ENCODE measurements around the gene HNRNPUL1.

DNA sequence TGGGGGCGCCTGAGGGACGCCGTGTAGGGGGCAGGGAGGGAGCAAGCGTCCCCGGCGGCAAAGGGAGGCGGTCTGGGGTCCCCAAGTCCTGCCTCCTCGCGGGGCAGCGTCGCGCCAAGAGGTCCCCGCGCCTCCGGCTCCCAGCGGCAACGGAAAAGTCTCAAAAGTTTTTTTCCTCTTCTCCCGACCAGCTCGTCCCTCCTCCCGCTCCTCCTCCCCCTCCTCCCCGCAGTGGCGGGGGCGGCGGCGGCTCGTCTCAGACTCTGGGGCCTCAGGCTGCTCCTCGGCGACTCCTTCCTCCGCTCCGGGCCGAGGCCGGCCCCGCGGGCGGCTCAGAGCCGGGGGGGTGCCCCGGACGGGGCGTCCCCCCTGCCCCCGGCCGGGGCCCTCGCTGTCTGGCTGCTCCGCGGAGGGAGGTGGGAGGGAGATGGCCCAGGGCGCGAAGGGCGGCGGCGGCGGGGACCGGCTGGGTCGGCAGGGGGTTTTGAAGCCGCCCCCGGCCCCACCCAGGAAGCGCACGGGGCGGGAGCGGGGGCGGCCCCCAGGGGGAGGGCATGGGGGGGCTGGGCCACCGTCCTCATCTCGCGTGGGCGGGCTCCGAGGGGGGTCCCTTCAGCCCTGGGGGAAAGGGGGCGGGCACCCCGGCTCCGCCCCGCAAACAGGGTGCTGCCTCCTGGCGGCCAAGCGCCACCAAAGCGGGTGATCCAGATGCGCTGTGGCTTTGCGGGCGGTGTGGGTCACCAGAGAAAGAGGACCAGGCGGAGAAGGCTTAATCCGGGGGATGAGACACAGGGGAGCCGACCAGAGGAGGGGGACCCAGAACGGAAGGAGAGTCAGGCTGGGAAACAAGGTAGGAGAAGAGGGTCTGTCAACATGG lies 89.5 kb downstream of the HNRNPUL1 start, which contains the start of gene TGFB1:
- TF ChIP-seq, protein P1, sequence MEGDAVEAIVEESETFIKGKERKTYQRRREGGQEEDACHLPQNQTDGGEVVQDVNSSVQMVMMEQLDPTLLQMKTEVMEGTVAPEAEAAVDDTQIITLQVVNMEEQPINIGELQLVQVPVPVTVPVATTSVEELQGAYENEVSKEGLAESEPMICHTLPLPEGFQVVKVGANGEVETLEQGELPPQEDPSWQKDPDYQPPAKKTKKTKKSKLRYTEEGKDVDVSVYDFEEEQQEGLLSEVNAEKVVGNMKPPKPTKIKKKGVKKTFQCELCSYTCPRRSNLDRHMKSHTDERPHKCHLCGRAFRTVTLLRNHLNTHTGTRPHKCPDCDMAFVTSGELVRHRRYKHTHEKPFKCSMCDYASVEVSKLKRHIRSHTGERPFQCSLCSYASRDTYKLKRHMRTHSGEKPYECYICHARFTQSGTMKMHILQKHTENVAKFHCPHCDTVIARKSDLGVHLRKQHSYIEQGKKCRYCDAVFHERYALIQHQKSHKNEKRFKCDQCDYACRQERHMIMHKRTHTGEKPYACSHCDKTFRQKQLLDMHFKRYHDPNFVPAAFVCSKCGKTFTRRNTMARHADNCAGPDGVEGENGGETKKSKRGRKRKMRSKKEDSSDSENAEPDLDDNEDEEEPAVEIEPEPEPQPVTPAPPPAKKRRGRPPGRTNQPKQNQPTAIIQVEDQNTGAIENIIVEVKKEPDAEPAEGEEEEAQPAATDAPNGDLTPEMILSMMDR (IDR thresholded peaks at IDR 0.05; ENCODE audit: extremely low read depth in 1 of 2, insufficient read depth in 1 of 2, low read depth in 1 of 2, low read length in 2 of 2) = peak; percentile 92 to 96
- no peak for TF ChIP-seq FOS (IDR thresholded peaks at IDR 0.05; ENCODE audit: borderline replicate concordance, insufficient read depth, low read length)
- peak; percentile 88 for TF ChIP-seq POLR2A (IDR thresholded peaks at IDR 0.05; ENCODE audit: low read depth, low read length)
- no peak for TF ChIP-seq EZH2 (IDR thresholded peaks at IDR 0.05; ENCODE audit: borderline replicate concordance, low read depth, low read length, severe bottlenecking)
- TF ChIP-seq, protein P2, sequence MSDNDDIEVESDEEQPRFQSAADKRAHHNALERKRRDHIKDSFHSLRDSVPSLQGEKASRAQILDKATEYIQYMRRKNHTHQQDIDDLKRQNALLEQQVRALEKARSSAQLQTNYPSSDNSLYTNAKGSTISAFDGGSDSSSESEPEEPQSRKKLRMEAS (IDR thresholded peaks at IDR 0.05; ENCODE audit: insufficient read depth, insufficient read length) = no peak
- no peak for TF ChIP-seq MYC (IDR thresholded peaks at IDR 0.05; ENCODE audit: low read depth, low read length)
- peak; percentile 96 for TF ChIP-seq POLR2AphosphoS5 (IDR thresholded peaks at IDR 0.05; ENCODE audit: insufficient read depth, low read depth, low read length)

Data from endothelial cell of umbilical vein (primary cell).